GM23338 (cell line): ENCODE data around the gene APPBP2. TPM values are rescaled to one million over a fixed set of nuclear protein-coding genes. Genes with fewer than 3 reads are reported as not detected.

ENCODE experiments used
- polyA plus RNA-seq: library from polyadenylated mRNA; unstranded; fragments of >200 nt; fragmentation: Nextera tagmentation; extraction: Ambion mirVana; gene quantifications from 2 replicates; pipeline ENCODE4 v1.2.1, GENCODE V29; 2016
- small RNA-seq: library from RNA; depleted of rRNA; stranded (forward); fragments of <200 nt; gene quantifications from one replicate; pipeline ENCODE3, GENCODE V24; 2014; ENCODE audit warnings: low replicate concordance
- total RNA-seq: library from RNA; depleted of rRNA; stranded (reverse); fragments of >200 nt; shearing (Covaris generic); gene quantifications from 2 replicates; pipeline ENCODE4 v1.2.3, GENCODE V29; 2014; rRNA removed

Gene APPBP2
- total and polyA plus RNA-seq, 2 experiments from 2014 or later = 9.3 to 15.0 TPM

Small RNAs within 50 kb of the gene (small RNA-seq; reads per million reads assigned to genes)
- not detected for gene AC011921.2

Other genes starting within 250 kb of the APPBP2 start
- gene USP32, start 134.1 kb downstream of the APPBP2 start, total RNA-seq = 124 and 129 TPM in 2 replicates
- gene USP32, start 134.1 kb downstream of the APPBP2 start, polyA plus RNA-seq = 43.6 and 44.3 TPM in 2 replicates
- not detected in 2 replicates for gene CHCT1, start 103.8 kb downstream of the APPBP2 start, total RNA-seq
- 0.61 TPM in 1 of 2 replicates, not detected in the other for gene CHCT1, start 103.8 kb downstream of the APPBP2 start, polyA plus RNA-seq
- gene PPM1D, start 74.0 kb upstream of the APPBP2 start, total RNA-seq = 13.3 and 13.7 TPM in 2 replicates
- 7.8 and 7.9 TPM in 2 replicates for gene PPM1D, start 74.0 kb upstream of the APPBP2 start, polyA plus RNA-seq
- 19.7 and 28.0 TPM in 2 replicates for gene BCAS3, start 151.6 kb upstream of the APPBP2 start, total RNA-seq
- gene BCAS3, start 151.6 kb upstream of the APPBP2 start, polyA plus RNA-seq = 8.2 and 10.2 TPM in 2 replicates